Smooth muscle cell (in vitro differentiated cells): Measurements from ENCODE around the gene FKBP2. TPM values are rescaled to one million over a fixed set of nuclear protein-coding genes. Genes with fewer than 3 reads are reported as not detected.

Source experiments
- DNase-seq: peaks from one replicate; lab custom pipeline; 2025; ENCODE audit not compliant: unreplicated experiment; lab: John Stamatoyannopoulos, UW
- H2AFZ ChIP-seq: fragments of 200-600 bp; sonication (generic); 2 replicates; pipeline ENCODE4 v1.6.0; 2016; ENCODE audit warnings: antibody characterized with exemption, low read depth, mild to moderate bottlenecking
- H3F3A ChIP-seq: fragments of 200-600 bp; sonication (generic); 2 replicates; pipeline ENCODE4 v1.6.0; 2017; ENCODE audit warnings: antibody characterized with exemption, low read depth
- H3K27ac ChIP-seq: fragments of 200-600 bp; sonication (generic); 2 replicates; pipeline ENCODE4 v1.5.1; 2016; ENCODE audit warnings: low read depth, mild to moderate bottlenecking
- H3K27me3 ChIP-seq: fragments of 200-600 bp; sonication (generic); 2 replicates; pipeline ENCODE4 v1.6.1; 2016; ENCODE audit warnings: low read depth, mild to moderate bottlenecking
- H3K36me3 ChIP-seq: fragments of 200-600 bp; sonication (generic); 2 replicates; pipeline ENCODE4 v1.5.1; 2016; ENCODE audit warnings: low read depth
- H3K4me1 ChIP-seq: fragments of 200-600 bp; sonication (generic); 2 replicates; pipeline ENCODE4 v1.5.1; 2016; ENCODE audit warnings: low read depth
- H3K4me2 ChIP-seq: fragments of 200-600 bp; sonication (generic); 2 replicates; pipeline ENCODE4 v1.6.0; 2016; ENCODE audit warnings: mild to moderate bottlenecking
- H3K4me3 ChIP-seq: fragments of 200-600 bp; sonication (generic); 2 replicates; pipeline ENCODE4 v1.5.1; 2016; ENCODE audit warnings: mild to moderate bottlenecking
- H3K79me2 ChIP-seq: fragments of 200-600 bp; sonication (generic); 2 replicates; pipeline ENCODE4 v1.6.0; 2016; ENCODE audit warnings: low read depth, mild to moderate bottlenecking
- H3K9ac ChIP-seq: fragments of 200-600 bp; sonication (generic); 2 replicates; pipeline ENCODE4 v1.6.0; 2016; ENCODE audit warnings: low read depth
- H3K9me3 ChIP-seq: fragments of 200-600 bp; sonication (generic); replicated peaks from 2 replicates; pipeline ENCODE4 v1.5.1; 2016; ENCODE audit warnings: low read depth
- H4K20me1 ChIP-seq: fragments of 200-600 bp; sonication (generic); 2 replicates; pipeline ENCODE4 v1.6.0; 2016; ENCODE audit warnings: low read depth
- CTCF ChIP-seq: fragments of 200-600 bp; sonication (generic); IDR thresholded peaks from 2 replicates; pipeline ENCODE4 v1.5.1; 2017; ENCODE audit warnings: borderline replicate concordance, mild to moderate bottlenecking, antibody characterized with exemption; ENCODE audit not compliant: insufficient read depth, poor library complexity, severe bottlenecking
- WGBS: methylation state at CpG from one replicate; pipeline ENCODE4 v1.1.7; 2016; ENCODE audit warnings: low lambda C conversion rate; 5-methylcytosine and 5-hydroxymethylcytosine counted together
- polyA plus RNA-seq: library from polyadenylated mRNA; unstranded; fragments of >200 nt; fragmentation: Nextera tagmentation; extraction: Ambion mirVana; gene quantifications from 2 replicates; pipeline ENCODE4 v1.2.1, GENCODE V29; 2016
- total RNA-seq: library from RNA; depleted of rRNA; stranded (reverse); fragments of >200 nt; gene quantifications from 2 replicates; pipeline ENCODE4 v1.2.3, GENCODE V29; 2014

Gene FKBP2
- total and polyA plus RNA-seq, 2 experiments from 2014 or later: 51.3 to 231 TPM

GRCh38 chr11:64198511-64198910 lies 42.4 kb upstream of the FKBP2 start:
- Histone ChIP-seq H3F3A (no peaks in the 10 kb centered on the region), H2AFZ (no peak overlapping the region), H3K36me3 (peaks cover 38% of the 10 kb centered on the region), H3K9ac (no peak overlapping the region), H3K4me2 (no peak overlapping the region), H3K79me2 (peaks cover 5% of the 10 kb centered on the region), H3K27me3 (no peaks in the 10 kb centered on the region), H4K20me1 (peaks cover 33% of the 10 kb centered on the region), H3K4me3 (no peak overlapping the region), H3K27ac (no peak overlapping the region), H3K9me3 (no peaks in the 10 kb centered on the region), H3K4me1 (no peaks in the 10 kb centered on the region)
- no peak for DNase-seq
- no peak for TF ChIP-seq CTCF
- WGBS: 95% methylated on average over 2 of the region's 2 CpGs

- Histone ChIP-seq H3K27ac (no peak overlapping the region), H3K4me1 (no peaks in the 10 kb centered on the region), H2AFZ (no peak overlapping the region), H3K9ac (no peak overlapping the region), H3K79me2 (no peaks in the 10 kb centered on the region), H4K20me1 (peaks cover 17% of the 10 kb centered on the region), H3F3A (no peaks in the 10 kb centered on the region), H3K36me3 (peaks cover 25% of the 10 kb centered on the region), H3K4me2 (no peak overlapping the region), H3K27me3 (no peaks in the 10 kb centered on the region), H3K4me3 (no peak overlapping the region), H3K9me3 (no peaks in the 10 kb centered on the region)
- no peak for DNase-seq
- no peak for TF ChIP-seq CTCF
- WGBS: 95% methylated on average over 3 of the region's 3 CpGs
These were observed 39.4 kb upstream of the FKBP2 start for GRCh38 chr11:64201543-64201942.

- DNase-seq: no peak
- WGBS: 98% methylated on average over 9 of the region's 9 CpGs
These were observed 37.9 kb upstream of the FKBP2 start for GRCh38 chr11:64202992-64203391.

More at GRCh38 chr11:64202992-64203391, 37.9 kb upstream of the FKBP2 start:
- no peak overlapping the region for H3K27ac ChIP-seq
- no peaks in the 10 kb centered on the region for H3K79me2 ChIP-seq
- H3F3A ChIP-seq: no peaks in the 10 kb centered on the region
- H3K9me3 ChIP-seq: no peaks in the 10 kb centered on the region
- TF ChIP-seq CTCF: no peak
- H3K9ac ChIP-seq: no peak overlapping the region
- H3K4me1 ChIP-seq: no peaks in the 10 kb centered on the region
- H3K4me2 ChIP-seq: no peak overlapping the region
- no peak overlapping the region for H3K4me3 ChIP-seq
- peaks cover 5% of the 10 kb centered on the region for H4K20me1 ChIP-seq
- peaks cover 13% of the 10 kb centered on the region for H3K36me3 ChIP-seq
- no peaks in the 10 kb centered on the region for H3K27me3 ChIP-seq
- H2AFZ ChIP-seq: no peak overlapping the region
